K562 (cell line): ENCODE data around the gene SCYL1. TPM values are rescaled to one million over a fixed set of nuclear protein-coding genes. Genes with fewer than 3 reads are reported as not detected.

Experiments used
- CHD1 ChIP-seq: fragments of 200-600 bp; sonication (generic); IDR thresholded peaks from one replicate; pipeline ENCODE4 v1.6.1; 2012; ENCODE audit warnings: mild to moderate bottlenecking, moderate library complexity, low read length, inconsistent platforms
- ELF2 ChIP-seq: fragments of 250-450 bp; sonication (Bioruptor Pico); IDR thresholded peaks from 2 replicates; pipeline ENCODE4 v1.5.0; 2021; ENCODE audit warnings: mild to moderate bottlenecking
- HDAC3 ChIP-seq: fragments of 450-650 bp; IDR thresholded peaks from 2 replicates; pipeline ENCODE4 v1.6.1; 2018; ENCODE audit warnings: borderline replicate concordance, mild to moderate bottlenecking, moderate library complexity; ENCODE audit not compliant: partially characterized antibody
- KAT7 ChIP-seq: sonication (generic); formaldehyde crosslinking; IDR thresholded peaks from 2 replicates; pipeline ENCODE4 v1.8.0; 2022; ENCODE audit warnings: missing genetic modification reagents, mild to moderate bottlenecking, borderline replicate concordance
- TEAD4 ChIP-seq, 2 experiments: sonication (generic) in 1 of 2; formaldehyde crosslinking in 1 of 2; IDR thresholded peaks; 2 replicates each; pipeline versions ENCODE4 v1.6.1 to v1.8.0; 2012 to 2022; ENCODE audit warnings: borderline replicate concordance in 1 of 2, inconsistent platforms in 1 of 2, low read length in 1 of 2, mild to moderate bottlenecking in 1 of 2, missing genetic modification reagents in 1 of 2
- TRIM28 ChIP-seq: fragments of 450-650 bp; IDR thresholded peaks from 2 replicates; pipeline ENCODE4 v1.6.1; 2017
- ZBTB7A ChIP-seq: IDR thresholded peaks from 2 replicates; pipeline ENCODE4 v1.6.1; 2011; ENCODE audit warnings: low read depth, mild to moderate bottlenecking, low read length, moderate library complexity, borderline replicate concordance; ENCODE audit not compliant: control insufficient read depth
- ZNF561 ChIP-seq: fragments of 450-650 bp; formaldehyde crosslinking; conservative IDR thresholded peaks from 2 replicates; pipeline ENCODE4 v1.4.0; 2020; ENCODE audit warnings: mild to moderate bottlenecking, moderate library complexity
- ZNF740 ChIP-seq, 3 experiments: fragments of 200-800 bp in 1 of 3; sonication (Bioruptor generic) in 1 of 3; sonication (generic) in 1 of 3; formaldehyde crosslinking in 1 of 3; IDR thresholded peaks; 2 replicates each; pipeline versions ENCODE4 v1.6.1 to v1.8.0; 2016 to 2022; ENCODE audit warnings: mild to moderate bottlenecking in 2 of 3, missing compliant biosample characterization in 2 of 3, missing genetic modification characterization in 2 of 3, missing genetic modification reagents in 1 of 3
- polyA plus RNA-seq, 8 experiments: library from polyadenylated mRNA; depleted of rRNA in 4 of 8; stranded (reverse) in 5 of 8; unstranded in 3 of 8; fragments of >200 nt; fragmentation: Nextera tagmentation in 2 of 8; fragmentation: Illumina TruSeq in 1 of 8; extraction: Ambion mirVana in 2 of 8; extraction: Trizol in 1 of 8; gene quantifications; 2 replicates each; pipeline versions ENCODE4 v1.2.1 to v1.2.3, GENCODE V29; 2011 to 2014; ENCODE audit warnings: inconsistent platforms in 1 of 8, missing spikeins in 1 of 8
- total RNA-seq, 7 experiments: library from RNA; depleted of rRNA in 6 of 7; stranded (reverse); fragments of >200 nt in 6 of 7; fragmentation: Illumina TruSeq in 2 of 7; extraction: Trizol in 2 of 7; gene quantifications; 2 replicates each; pipeline versions ENCODE4 v1.2.1 to v1.2.3, GENCODE V29; 2011 to 2021; ENCODE audit warnings: low replicate concordance in 1 of 7
- TF ChIP-seq, protein P1 (sequence below): sonication (generic); formaldehyde crosslinking; IDR thresholded peaks from 2 replicates; pipeline ENCODE4 v1.8.0; 2022; ENCODE audit warnings: mild to moderate bottlenecking, low read depth, missing genetic modification reagents
- TF ChIP-seq, protein P2 (sequence below): fragments of 450-650 bp; IDR thresholded peaks from 2 replicates; pipeline ENCODE4 v1.6.1; 2016; ENCODE audit warnings: mild to moderate bottlenecking, moderate library complexity

The SCYL1 gene
- total and polyA plus RNA-seq, 9 of the 15 experiments (the other 6 are each of a cell fraction or from before 2014, with no cell fraction given), result 1.9 to 145 (median 57.6) TPM

GRCh38 chr11:65496304-65497140 lies 28.4 kb upstream of the SCYL1 start (continued):
- TF ChIP-seq CHD1 (peak; percentile 22), KAT7 (peak; percentile 80), ZNF740 (CRISPR knock-in tag; IDR thresholded peaks at IDR 0.05) (no peak), ZNF740 (tag; IDR thresholded peaks at IDR 0.05) (0 out of 4 replicates have a peak, but pooled peaks of 1 of the 2 experiments have one; percentile 54), HDAC3 (peak; percentile 39), ZBTB7A (peak; percentile 69; the same call in 1 of the 2 replicates), ZNF561 (CRISPR knock-in tag) (no peak), ELF2 (CRISPR knock-in tag) (0 out of 2 replicates have a peak, but pooled peaks have one; percentile 17), TRIM28 (no peak), TEAD4 (IDR thresholded peaks at IDR 0.05; ENCODE audit: low read length) (no peak), TEAD4 (CRISPR knock-in tag; IDR thresholded peaks at IDR 0.05; ENCODE audit: borderline replicate concordance) (no peak)
- TF ChIP-seq, protein P1, sequence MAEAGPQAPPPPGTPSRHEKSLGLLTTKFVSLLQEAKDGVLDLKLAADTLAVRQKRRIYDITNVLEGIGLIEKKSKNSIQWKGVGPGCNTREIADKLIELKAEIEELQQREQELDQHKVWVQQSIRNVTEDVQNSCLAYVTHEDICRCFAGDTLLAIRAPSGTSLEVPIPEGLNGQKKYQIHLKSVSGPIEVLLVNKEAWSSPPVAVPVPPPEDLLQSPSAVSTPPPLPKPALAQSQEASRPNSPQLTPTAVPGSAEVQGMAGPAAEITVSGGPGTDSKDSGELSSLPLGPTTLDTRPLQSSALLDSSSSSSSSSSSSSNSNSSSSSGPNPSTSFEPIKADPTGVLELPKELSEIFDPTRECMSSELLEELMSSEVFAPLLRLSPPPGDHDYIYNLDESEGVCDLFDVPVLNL (CRISPR knock-in tag), result no peak
- TF ChIP-seq, protein P2, sequence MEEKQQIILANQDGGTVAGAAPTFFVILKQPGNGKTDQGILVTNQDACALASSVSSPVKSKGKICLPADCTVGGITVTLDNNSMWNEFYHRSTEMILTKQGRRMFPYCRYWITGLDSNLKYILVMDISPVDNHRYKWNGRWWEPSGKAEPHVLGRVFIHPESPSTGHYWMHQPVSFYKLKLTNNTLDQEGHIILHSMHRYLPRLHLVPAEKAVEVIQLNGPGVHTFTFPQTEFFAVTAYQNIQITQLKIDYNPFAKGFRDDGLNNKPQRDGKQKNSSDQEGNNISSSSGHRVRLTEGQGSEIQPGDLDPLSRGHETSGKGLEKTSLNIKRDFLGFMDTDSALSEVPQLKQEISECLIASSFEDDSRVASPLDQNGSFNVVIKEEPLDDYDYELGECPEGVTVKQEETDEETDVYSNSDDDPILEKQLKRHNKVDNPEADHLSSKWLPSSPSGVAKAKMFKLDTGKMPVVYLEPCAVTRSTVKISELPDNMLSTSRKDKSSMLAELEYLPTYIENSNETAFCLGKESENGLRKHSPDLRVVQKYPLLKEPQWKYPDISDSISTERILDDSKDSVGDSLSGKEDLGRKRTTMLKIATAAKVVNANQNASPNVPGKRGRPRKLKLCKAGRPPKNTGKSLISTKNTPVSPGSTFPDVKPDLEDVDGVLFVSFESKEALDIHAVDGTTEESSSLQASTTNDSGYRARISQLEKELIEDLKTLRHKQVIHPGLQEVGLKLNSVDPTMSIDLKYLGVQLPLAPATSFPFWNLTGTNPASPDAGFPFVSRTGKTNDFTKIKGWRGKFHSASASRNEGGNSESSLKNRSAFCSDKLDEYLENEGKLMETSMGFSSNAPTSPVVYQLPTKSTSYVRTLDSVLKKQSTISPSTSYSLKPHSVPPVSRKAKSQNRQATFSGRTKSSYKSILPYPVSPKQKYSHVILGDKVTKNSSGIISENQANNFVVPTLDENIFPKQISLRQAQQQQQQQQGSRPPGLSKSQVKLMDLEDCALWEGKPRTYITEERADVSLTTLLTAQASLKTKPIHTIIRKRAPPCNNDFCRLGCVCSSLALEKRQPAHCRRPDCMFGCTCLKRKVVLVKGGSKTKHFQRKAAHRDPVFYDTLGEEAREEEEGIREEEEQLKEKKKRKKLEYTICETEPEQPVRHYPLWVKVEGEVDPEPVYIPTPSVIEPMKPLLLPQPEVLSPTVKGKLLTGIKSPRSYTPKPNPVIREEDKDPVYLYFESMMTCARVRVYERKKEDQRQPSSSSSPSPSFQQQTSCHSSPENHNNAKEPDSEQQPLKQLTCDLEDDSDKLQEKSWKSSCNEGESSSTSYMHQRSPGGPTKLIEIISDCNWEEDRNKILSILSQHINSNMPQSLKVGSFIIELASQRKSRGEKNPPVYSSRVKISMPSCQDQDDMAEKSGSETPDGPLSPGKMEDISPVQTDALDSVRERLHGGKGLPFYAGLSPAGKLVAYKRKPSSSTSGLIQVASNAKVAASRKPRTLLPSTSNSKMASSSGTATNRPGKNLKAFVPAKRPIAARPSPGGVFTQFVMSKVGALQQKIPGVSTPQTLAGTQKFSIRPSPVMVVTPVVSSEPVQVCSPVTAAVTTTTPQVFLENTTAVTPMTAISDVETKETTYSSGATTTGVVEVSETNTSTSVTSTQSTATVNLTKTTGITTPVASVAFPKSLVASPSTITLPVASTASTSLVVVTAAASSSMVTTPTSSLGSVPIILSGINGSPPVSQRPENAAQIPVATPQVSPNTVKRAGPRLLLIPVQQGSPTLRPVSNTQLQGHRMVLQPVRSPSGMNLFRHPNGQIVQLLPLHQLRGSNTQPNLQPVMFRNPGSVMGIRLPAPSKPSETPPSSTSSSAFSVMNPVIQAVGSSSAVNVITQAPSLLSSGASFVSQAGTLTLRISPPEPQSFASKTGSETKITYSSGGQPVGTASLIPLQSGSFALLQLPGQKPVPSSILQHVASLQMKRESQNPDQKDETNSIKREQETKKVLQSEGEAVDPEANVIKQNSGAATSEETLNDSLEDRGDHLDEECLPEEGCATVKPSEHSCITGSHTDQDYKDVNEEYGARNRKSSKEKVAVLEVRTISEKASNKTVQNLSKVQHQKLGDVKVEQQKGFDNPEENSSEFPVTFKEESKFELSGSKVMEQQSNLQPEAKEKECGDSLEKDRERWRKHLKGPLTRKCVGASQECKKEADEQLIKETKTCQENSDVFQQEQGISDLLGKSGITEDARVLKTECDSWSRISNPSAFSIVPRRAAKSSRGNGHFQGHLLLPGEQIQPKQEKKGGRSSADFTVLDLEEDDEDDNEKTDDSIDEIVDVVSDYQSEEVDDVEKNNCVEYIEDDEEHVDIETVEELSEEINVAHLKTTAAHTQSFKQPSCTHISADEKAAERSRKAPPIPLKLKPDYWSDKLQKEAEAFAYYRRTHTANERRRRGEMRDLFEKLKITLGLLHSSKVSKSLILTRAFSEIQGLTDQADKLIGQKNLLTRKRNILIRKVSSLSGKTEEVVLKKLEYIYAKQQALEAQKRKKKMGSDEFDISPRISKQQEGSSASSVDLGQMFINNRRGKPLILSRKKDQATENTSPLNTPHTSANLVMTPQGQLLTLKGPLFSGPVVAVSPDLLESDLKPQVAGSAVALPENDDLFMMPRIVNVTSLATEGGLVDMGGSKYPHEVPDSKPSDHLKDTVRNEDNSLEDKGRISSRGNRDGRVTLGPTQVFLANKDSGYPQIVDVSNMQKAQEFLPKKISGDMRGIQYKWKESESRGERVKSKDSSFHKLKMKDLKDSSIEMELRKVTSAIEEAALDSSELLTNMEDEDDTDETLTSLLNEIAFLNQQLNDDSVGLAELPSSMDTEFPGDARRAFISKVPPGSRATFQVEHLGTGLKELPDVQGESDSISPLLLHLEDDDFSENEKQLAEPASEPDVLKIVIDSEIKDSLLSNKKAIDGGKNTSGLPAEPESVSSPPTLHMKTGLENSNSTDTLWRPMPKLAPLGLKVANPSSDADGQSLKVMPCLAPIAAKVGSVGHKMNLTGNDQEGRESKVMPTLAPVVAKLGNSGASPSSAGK, result peak; percentile 39; the same call in 1 of the 2 replicates
